K562 (cell line): ENCODE results near the gene CAMK2N1. TPM values are rescaled to one million over a fixed set of nuclear protein-coding genes. Genes with fewer than 3 reads are reported as not detected.
A peak's percentile ranks its signal among the peaks of the same experiment; 100 is the strongest.

Experiments used
- BCOR ChIP-seq: fragments of 450-650 bp; IDR thresholded peaks from 2 replicates; pipeline ENCODE4 v1.6.1; 2016
- CAMTA2 ChIP-seq: fragments of 250-450 bp; sonication (Bioruptor Pico); conservative IDR thresholded peaks from 2 replicates; pipeline ENCODE4 v1.5.1; 2022
- CGGBP1 ChIP-seq: fragments of 250-450 bp; sonication (Bioruptor Pico); IDR thresholded peaks from 2 replicates; pipeline ENCODE4 v1.9.0; 2021; ENCODE audit warnings: mild to moderate bottlenecking
- E2F3 ChIP-seq: fragments of 250-450 bp; sonication (Bioruptor Pico); IDR thresholded peaks from 2 replicates; pipeline ENCODE4 v1.4.0; 2020; ENCODE audit warnings: mild to moderate bottlenecking
- FUS ChIP-seq: fragments of 200-400 bp; formaldehyde crosslinking; optimal IDR thresholded peaks from 2 replicates; pipeline ENCODE3; 2017; ENCODE audit warnings: low read depth, low read length
- HDAC3 ChIP-seq: fragments of 450-650 bp; IDR thresholded peaks from 2 replicates; pipeline ENCODE4 v1.6.1; 2018; ENCODE audit warnings: borderline replicate concordance, mild to moderate bottlenecking, moderate library complexity; ENCODE audit not compliant: partially characterized antibody
- HMGN3 ChIP-seq: IDR thresholded peaks from 2 replicates; pipeline ENCODE4 v1.6.1; 2011; ENCODE audit warnings: borderline replicate concordance, low read depth, mild to moderate bottlenecking, mixed read lengths, low read length; ENCODE audit not compliant: insufficient read length; ENCODE audit errors: extremely low read depth
- LCOR ChIP-seq: sonication (generic); formaldehyde crosslinking; IDR thresholded peaks from 2 replicates; pipeline ENCODE4 v1.8.0; 2022; ENCODE audit warnings: mild to moderate bottlenecking, missing genetic modification reagents
- PTTG1 ChIP-seq: fragments of 450-650 bp; IDR thresholded peaks from 2 replicates; pipeline ENCODE4 v1.6.1; 2016; ENCODE audit warnings: low read depth, mild to moderate bottlenecking, missing genetic modification characterization, missing compliant biosample characterization
- SNIP1 ChIP-seq: fragments of 450-650 bp; IDR thresholded peaks from 2 replicates; pipeline ENCODE4 v1.7.1; 2017; ENCODE audit warnings: low read depth, mild to moderate bottlenecking
- SRSF7 ChIP-seq: fragments of 200-400 bp; formaldehyde crosslinking; optimal IDR thresholded peaks from 2 replicates; pipeline ENCODE3; 2017; ENCODE audit warnings: mild to moderate bottlenecking, low read depth, low read length
- THRA ChIP-seq: fragments of 450-650 bp; IDR thresholded peaks from 2 replicates; pipeline ENCODE4 v1.6.1; 2017; ENCODE audit warnings: mild to moderate bottlenecking, moderate library complexity
- ZNF253 ChIP-seq: fragments of 250-450 bp; sonication (Bioruptor Pico); conservative IDR thresholded peaks from 2 replicates; pipeline ENCODE4 v1.6.1; 2021; ENCODE audit warnings: mild to moderate bottlenecking
- polyA plus RNA-seq, 8 experiments: library from polyadenylated mRNA; depleted of rRNA in 4 of 8; stranded (reverse) in 5 of 8; unstranded in 3 of 8; fragments of >200 nt; fragmentation: Nextera tagmentation in 2 of 8; fragmentation: Illumina TruSeq in 1 of 8; extraction: Ambion mirVana in 2 of 8; extraction: Trizol in 1 of 8; gene quantifications; 2 replicates each; pipeline versions ENCODE4 v1.2.1 to v1.2.3, GENCODE V29; 2011 to 2014; ENCODE audit warnings: inconsistent platforms in 1 of 8, missing spikeins in 1 of 8
- total RNA-seq, 7 experiments: library from RNA; depleted of rRNA in 6 of 7; stranded (reverse); fragments of >200 nt in 6 of 7; fragmentation: Illumina TruSeq in 2 of 7; extraction: Trizol in 2 of 7; gene quantifications; 2 replicates each; pipeline versions ENCODE4 v1.2.1 to v1.2.3, GENCODE V29; 2011 to 2021; ENCODE audit warnings: low replicate concordance in 1 of 7
- TF ChIP-seq, protein P1 (sequence below): fragments of 150-350 bp; conservative IDR thresholded peaks from 2 replicates; pipeline ENCODE4 v1.6.1; 2014; ENCODE audit warnings: low read length
- TF ChIP-seq, protein P2 (sequence below): fragments of 450-650 bp; IDR thresholded peaks from 2 replicates; pipeline ENCODE4 v1.6.1; 2016; ENCODE audit warnings: mild to moderate bottlenecking
- TF ChIP-seq, protein P3 (sequence below): sonication (generic); formaldehyde crosslinking; IDR thresholded peaks from 2 replicates; pipeline ENCODE4 v1.8.0; 2022; ENCODE audit warnings: mild to moderate bottlenecking, missing genetic modification reagents, borderline replicate concordance
- TF ChIP-seq, protein P4 (sequence below): sonication (generic); formaldehyde crosslinking; IDR thresholded peaks from 2 replicates; pipeline ENCODE4 v1.8.0; 2022; ENCODE audit warnings: missing genetic modification reagents, mild to moderate bottlenecking, moderate library complexity, borderline replicate concordance

CAMK2N1 gene
- total and polyA plus RNA-seq, 9 of the 15 experiments (the other 6 are each of a cell fraction or from before 2014, with no cell fraction given): 0.09 to 1.4 (median 0.34) TPM

GRCh38 chr1:20493839-20494608 lies 8.0 kb upstream of the CAMK2N1 start (continued):
- no peak for TF ChIP-seq SNIP1
- no peak for TF ChIP-seq E2F3 (CRISPR knock-in tag)
- TF ChIP-seq THRA: no peak
- no peak for TF ChIP-seq LCOR (CRISPR knock-in tag)
- no peak for TF ChIP-seq FUS
- TF ChIP-seq, protein P1, sequence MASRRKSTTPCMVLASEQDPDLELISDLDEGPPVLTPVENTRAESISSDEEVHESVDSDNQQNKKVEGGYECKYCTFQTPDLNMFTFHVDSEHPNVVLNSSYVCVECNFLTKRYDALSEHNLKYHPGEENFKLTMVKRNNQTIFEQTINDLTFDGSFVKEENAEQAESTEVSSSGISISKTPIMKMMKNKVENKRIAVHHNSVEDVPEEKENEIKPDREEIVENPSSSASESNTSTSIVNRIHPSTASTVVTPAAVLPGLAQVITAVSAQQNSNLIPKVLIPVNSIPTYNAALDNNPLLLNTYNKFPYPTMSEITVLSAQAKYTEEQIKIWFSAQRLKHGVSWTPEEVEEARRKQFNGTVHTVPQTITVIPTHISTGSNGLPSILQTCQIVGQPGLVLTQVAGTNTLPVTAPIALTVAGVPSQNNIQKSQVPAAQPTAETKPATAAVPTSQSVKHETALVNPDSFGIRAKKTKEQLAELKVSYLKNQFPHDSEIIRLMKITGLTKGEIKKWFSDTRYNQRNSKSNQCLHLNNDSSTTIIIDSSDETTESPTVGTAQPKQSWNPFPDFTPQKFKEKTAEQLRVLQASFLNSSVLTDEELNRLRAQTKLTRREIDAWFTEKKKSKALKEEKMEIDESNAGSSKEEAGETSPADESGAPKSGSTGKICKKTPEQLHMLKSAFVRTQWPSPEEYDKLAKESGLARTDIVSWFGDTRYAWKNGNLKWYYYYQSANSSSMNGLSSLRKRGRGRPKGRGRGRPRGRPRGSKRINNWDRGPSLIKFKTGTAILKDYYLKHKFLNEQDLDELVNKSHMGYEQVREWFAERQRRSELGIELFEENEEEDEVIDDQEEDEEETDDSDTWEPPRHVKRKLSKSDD: 0 out of 2 replicates have a peak, but pooled peaks have one; percentile 30
- TF ChIP-seq, protein P2, sequence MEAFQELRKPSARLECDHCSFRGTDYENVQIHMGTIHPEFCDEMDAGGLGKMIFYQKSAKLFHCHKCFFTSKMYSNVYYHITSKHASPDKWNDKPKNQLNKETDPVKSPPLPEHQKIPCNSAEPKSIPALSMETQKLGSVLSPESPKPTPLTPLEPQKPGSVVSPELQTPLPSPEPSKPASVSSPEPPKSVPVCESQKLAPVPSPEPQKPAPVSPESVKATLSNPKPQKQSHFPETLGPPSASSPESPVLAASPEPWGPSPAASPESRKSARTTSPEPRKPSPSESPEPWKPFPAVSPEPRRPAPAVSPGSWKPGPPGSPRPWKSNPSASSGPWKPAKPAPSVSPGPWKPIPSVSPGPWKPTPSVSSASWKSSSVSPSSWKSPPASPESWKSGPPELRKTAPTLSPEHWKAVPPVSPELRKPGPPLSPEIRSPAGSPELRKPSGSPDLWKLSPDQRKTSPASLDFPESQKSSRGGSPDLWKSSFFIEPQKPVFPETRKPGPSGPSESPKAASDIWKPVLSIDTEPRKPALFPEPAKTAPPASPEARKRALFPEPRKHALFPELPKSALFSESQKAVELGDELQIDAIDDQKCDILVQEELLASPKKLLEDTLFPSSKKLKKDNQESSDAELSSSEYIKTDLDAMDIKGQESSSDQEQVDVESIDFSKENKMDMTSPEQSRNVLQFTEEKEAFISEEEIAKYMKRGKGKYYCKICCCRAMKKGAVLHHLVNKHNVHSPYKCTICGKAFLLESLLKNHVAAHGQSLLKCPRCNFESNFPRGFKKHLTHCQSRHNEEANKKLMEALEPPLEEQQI: no peak
- TF ChIP-seq, protein P3, sequence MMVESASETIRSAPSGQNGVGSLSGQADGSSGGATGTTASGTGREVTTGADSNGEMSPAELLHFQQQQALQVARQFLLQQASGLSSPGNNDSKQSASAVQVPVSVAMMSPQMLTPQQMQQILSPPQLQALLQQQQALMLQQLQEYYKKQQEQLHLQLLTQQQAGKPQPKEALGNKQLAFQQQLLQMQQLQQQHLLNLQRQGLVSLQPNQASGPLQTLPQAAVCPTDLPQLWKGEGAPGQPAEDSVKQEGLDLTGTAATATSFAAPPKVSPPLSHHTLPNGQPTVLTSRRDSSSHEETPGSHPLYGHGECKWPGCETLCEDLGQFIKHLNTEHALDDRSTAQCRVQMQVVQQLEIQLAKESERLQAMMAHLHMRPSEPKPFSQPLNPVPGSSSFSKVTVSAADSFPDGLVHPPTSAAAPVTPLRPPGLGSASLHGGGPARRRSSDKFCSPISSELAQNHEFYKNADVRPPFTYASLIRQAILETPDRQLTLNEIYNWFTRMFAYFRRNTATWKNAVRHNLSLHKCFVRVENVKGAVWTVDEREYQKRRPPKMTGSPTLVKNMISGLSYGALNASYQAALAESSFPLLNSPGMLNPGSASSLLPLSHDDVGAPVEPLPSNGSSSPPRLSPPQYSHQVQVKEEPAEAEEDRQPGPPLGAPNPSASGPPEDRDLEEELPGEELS (CRISPR knock-in tag): 0 out of 2 replicates have a peak, but pooled peaks have one; percentile 32
- no peak; the same call in 1 of the 2 replicates for TF ChIP-seq BCOR
- TF ChIP-seq PTTG1 (tag): no peak
- no peak for TF ChIP-seq SRSF7
- no peak for TF ChIP-seq HDAC3
- TF ChIP-seq HMGN3: no peak
- no peak for TF ChIP-seq ZNF253 (CRISPR knock-in tag)
- TF ChIP-seq, protein P4, sequence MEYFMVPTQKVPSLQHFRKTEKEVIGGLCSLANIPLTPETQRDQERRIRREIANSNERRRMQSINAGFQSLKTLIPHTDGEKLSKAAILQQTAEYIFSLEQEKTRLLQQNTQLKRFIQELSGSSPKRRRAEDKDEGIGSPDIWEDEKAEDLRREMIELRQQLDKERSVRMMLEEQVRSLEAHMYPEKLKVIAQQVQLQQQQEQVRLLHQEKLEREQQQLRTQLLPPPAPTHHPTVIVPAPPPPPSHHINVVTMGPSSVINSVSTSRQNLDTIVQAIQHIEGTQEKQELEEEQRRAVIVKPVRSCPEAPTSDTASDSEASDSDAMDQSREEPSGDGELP (CRISPR knock-in tag): no peak
- no peak for TF ChIP-seq CGGBP1 (CRISPR knock-in tag)
- no peak for TF ChIP-seq CAMTA2
